ENCODE results near the gene SLC22A31. TPM values are rescaled to one million over a fixed set of nuclear protein-coding genes. Genes with fewer than 3 reads are reported as not detected.

SLC22A31 gene
- polyA plus RNA-seq, 1 of the 3 experiments (the other 2 are of a cell fraction): 0.07 TPM

DNA sequence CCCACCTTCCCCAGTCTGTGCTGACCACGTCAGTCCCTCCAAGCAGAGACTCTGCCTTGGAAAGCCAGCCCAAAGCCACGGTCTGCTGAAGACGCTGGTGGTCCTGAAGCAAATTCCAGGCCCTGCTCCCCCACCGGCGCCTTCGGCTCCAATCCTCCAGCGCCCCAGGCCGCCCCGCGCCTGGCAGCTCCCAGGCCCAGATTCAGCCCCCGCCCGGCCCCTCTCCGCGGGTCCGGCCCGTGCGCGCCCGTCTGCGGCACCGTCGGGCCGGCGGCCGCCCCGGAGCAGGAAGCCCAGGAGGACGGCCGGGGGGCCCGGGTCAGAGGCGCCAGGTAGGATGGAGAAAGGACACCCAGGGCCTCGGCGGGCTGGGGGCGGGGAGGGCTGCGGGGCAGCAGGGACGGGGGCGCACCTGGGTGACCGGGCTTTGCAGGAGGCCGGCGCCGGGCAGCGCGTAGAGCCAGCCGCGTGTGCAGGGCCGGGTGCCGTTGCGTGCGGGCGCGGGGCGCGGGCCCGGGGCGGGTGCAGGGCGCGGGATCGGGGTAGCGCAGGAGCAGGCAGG is 594 bp upstream of the SLC22A31 start (continued):
- TF ChIP-seq TCF12 (IDR thresholded peaks at IDR 0.05) (no peak), YY1 (IDR thresholded peaks at IDR 0.05; ENCODE audit: low read depth) (no peak), EZH2phosphoT487 (IDR thresholded peaks at IDR 0.05; ENCODE audit: borderline replicate concordance, low read depth) (no peak), RAD21 (IDR thresholded peaks at IDR 0.05; ENCODE audit: low read length) (no peak), MEF2A (IDR thresholded peaks at IDR 0.05; ENCODE audit: borderline replicate concordance, low read depth) (no peak), MXI1 (IDR thresholded peaks at IDR 0.05; ENCODE audit: low read depth, low read length) (no peak), GABPA (IDR thresholded peaks at IDR 0.05; ENCODE audit: low read depth) (no peak), FOXM1 (IDR thresholded peaks at IDR 0.05; ENCODE audit: low read depth) (no peak)

DNA sequence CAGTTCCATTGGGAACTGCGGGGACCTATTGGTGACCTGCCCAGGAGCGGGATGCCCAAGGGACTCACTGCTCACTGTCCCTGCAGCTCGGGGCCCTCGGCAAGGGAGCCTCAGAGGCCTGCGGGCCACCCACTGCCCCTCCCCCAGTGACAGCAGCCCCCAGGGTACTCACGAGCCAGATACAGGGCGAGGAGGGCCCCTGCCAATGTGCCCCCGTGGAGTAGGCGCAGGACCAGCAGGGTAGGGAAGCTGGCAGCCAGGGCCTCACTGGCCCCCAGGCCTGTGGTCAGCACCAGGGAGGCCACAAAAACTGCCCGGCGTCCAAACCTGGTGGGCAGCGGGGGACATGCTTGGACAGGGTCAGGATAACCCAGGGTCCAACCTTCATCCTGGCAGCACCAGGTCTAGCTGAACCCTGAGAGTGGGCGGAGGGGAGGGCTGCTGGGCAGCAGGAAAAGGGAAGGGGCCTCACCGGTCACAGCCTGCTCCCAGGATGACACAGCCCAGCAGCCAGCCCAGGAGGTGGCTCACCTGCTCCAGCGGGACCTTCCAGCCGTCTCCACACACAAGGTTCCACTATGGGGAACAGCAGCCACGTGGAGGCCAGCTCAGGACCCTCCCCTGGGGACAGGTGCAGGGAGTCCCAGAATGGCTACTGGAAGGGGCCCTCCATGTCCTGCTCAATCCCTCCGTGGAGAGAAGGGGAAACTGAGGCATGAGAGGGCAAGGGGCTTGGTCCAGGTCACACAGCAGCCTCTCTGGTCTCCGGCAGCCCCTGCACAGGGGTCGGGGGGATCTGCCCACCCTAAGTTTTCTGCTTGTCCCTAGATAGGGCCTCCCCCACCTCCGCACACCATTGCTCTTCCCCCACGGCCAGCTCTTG is 855 bp downstream of the SLC22A31 start:
- Histone ChIP-seq H4K20me1 (ENCODE audit: insufficient read depth) (no peaks in the 10 kb centered on the region), H2AFZ (ENCODE audit: low read depth) (no peak overlapping the region), H3K27me3 (ENCODE audit: insufficient read depth) (peaks cover 34% of the 10 kb centered on the region), H3F3A (replicated peaks; ENCODE audit: insufficient read depth) (peaks cover 19% of the 10 kb centered on the region), H3K79me2 (ENCODE audit: insufficient read depth) (no peaks in the 10 kb centered on the region), H3K4me2 (no peak overlapping the region), H3K4me3 (ENCODE audit: low read depth in 2 of 2, low read length in 1 of 2) (no peak overlapping the region), H3K36me3 (replicated peaks in 1 of 2; ENCODE audit: control insufficient read depth in 1 of 2, insufficient read depth in 2 of 2, low read length in 1 of 2) (no peaks in the 10 kb centered on the region), H3K9ac (no peak overlapping the region), H3K27ac (ENCODE audit: low read depth in 2 of 2, low read length in 1 of 2) (no peak overlapping the region), H3K9me3 (no peaks in the 10 kb centered on the region), H3K9me2 (no peaks in the 10 kb centered on the region), H3K4me1 (ENCODE audit: control insufficient read depth in 1 of 2, insufficient read depth in 2 of 2, low read depth in 1 of 2, low read length in 1 of 2) (no peaks in the 10 kb centered on the region; a peak in 1 of 4 replicates)
- 48% methylated on average over 9 of the region's 22 CpGs for WGBS (ENCODE audit: low lambda C conversion rate)
- POLR2A ChIA-PET: no interaction called here
- CTCF ChIA-PET: interaction anchor here (0.8 to 2.7 kb wide), 4 partner anchors 17 to 383 kb away, joined by 3 to 8 read pairs (median 4); partner anchors contain the start of genes GALNS and TRAPPC2L
- DNase-seq: no peak
- TF ChIP-seq POLR2AphosphoS5 (IDR thresholded peaks at IDR 0.05; ENCODE audit: low read depth, low read length): no peak
- TF ChIP-seq USF1 (IDR thresholded peaks at IDR 0.05; ENCODE audit: borderline replicate concordance, low read depth): no peak
- TF ChIP-seq TEAD4 (IDR thresholded peaks at IDR 0.05; ENCODE audit: borderline replicate concordance, insufficient read depth): no peak
- TF ChIP-seq, protein P1, sequence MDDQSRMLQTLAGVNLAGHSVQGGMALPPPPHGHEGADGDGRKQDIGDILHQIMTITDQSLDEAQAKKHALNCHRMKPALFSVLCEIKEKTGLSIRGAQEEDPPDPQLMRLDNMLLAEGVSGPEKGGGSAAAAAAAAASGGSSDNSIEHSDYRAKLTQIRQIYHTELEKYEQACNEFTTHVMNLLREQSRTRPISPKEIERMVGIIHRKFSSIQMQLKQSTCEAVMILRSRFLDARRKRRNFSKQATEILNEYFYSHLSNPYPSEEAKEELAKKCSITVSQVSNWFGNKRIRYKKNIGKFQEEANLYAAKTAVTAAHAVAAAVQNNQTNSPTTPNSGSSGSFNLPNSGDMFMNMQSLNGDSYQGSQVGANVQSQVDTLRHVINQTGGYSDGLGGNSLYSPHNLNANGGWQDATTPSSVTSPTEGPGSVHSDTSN (IDR thresholded peaks at IDR 0.05): no peak
- TF ChIP-seq ZBTB33 (IDR thresholded peaks at IDR 0.05; ENCODE audit: borderline replicate concordance, low read depth): no peak

Data from SK-N-SH (cell line).